Transverse colon (tissue), 4 donors: ENCODE results near the gene IFIT5. TPM values are rescaled to one million over a fixed set of nuclear protein-coding genes. Genes with fewer than 3 reads are reported as not detected.
A peak's percentile ranks its signal among the peaks of the same experiment; 100 is the strongest.

Experiments used
- DNase-seq: peaks from one replicate; pipeline ENCODE4 v3.0.0-alpha.2; 2019
- H3K27ac ChIP-seq, 4 donors: fragments of 200-600 bp; sonication (generic); 2 replicates each; pipeline ENCODE4 v1.5.1; 2016 to 2018; ENCODE audit warnings: inconsistent platforms in 4 of 4
- H3K27me3 ChIP-seq: fragments of 200-600 bp; sonication (generic); 2 replicates; pipeline ENCODE4 v1.5.1; 2017; ENCODE audit warnings: inconsistent platforms
- H3K36me3 ChIP-seq, 4 donors: fragments of 200-600 bp; sonication (generic); 2 replicates each; pipeline ENCODE4 v1.5.1; 2017 to 2019; ENCODE audit warnings: inconsistent platforms in 4 of 4
- H3K4me1 ChIP-seq, 4 donors: fragments of 200-600 bp; sonication (generic); 2 replicates each; pipeline ENCODE4 v1.5.1; 2017 to 2020; ENCODE audit warnings: inconsistent platforms in 4 of 4
- H3K4me3 ChIP-seq, 4 donors: fragments of 200-600 bp; sonication (generic); 1 replicate in 1 of 4; 2 replicates in 3 of 4; pipeline versions ENCODE4 v1.5.1 to v1.6.1; 2017 to 2019; ENCODE audit warnings: inconsistent platforms in 4 of 4
- H3K9me3 ChIP-seq, 2 donors: fragments of 200-600 bp; sonication (generic); 2 replicates each; pipeline ENCODE4 v1.5.1; 2017 to 2019; ENCODE audit warnings: inconsistent platforms in 2 of 2
- EP300 ChIP-seq: sonication (generic); formaldehyde crosslinking; IDR thresholded peaks from one replicate; pipeline ENCODE4 v1.6.1; 2017; ENCODE audit warnings: antibody characterized with exemption, low read depth
- POLR2A ChIP-seq: fragments of 450-650 bp; IDR thresholded peaks from one replicate; pipeline ENCODE4 v1.6.1; 2016; ENCODE audit warnings: antibody characterized with exemption, mild to moderate bottlenecking, moderate library complexity
- POLR2AphosphoS5 ChIP-seq, 3 donors: sonication (generic); formaldehyde crosslinking; IDR thresholded peaks; one replicate each; pipeline ENCODE4 v1.6.1; 2016; ENCODE audit warnings: antibody characterized with exemption in 3 of 3
- WGBS, 2 donors: methylation state at CpG; one replicate each; pipeline ENCODE4 v1.1.5; 2018; ENCODE audit warnings: low coverage in 1 of 2; 5-methylcytosine and 5-hydroxymethylcytosine counted together
- in situ Hi-C, 4 donors: fragments of 200-750 bp; cut with MboI; loops; one replicate each; pipeline versions ENCODE4 v1.15.0 to v1.15.1; 2017; ENCODE audit warnings: low sequenced_read_pairs in 3 of 4, low pct_ligation_motif_present in 1 of 4, low pct_unique_long_range_greater_than_20kb in 1 of 4
- intact Hi-C: fragments of 100-400 bp; cut with DNase I; formaldehyde crosslinking; loops from one replicate; pipeline ENCODE4 v1.15.1; 2023; ENCODE audit warnings: low total_unique reads
- total RNA-seq, 4 donors: library from RNA; depleted of rRNA; stranded (reverse); fragments of >200 nt; gene quantifications; one replicate each; pipeline ENCODE4 v1.1.0, GENCODE V29; 2016
- TF ChIP-seq, protein P1 (sequence below), 5 experiments: fragments of 200-600 bp in 3 of 5; fragments of 450-650 bp in 2 of 5; sonication (generic) in 3 of 5; IDR thresholded peaks; 1 replicate in 2 of 5; 2 replicates in 3 of 5; pipeline ENCODE4 v1.5.1; 2016 to 2017; ENCODE audit warnings: antibody characterized with exemption in 5 of 5, inconsistent platforms in 3 of 5, mild to moderate bottlenecking in 2 of 5, moderate library complexity in 1 of 5

IFIT5 gene, protein sequence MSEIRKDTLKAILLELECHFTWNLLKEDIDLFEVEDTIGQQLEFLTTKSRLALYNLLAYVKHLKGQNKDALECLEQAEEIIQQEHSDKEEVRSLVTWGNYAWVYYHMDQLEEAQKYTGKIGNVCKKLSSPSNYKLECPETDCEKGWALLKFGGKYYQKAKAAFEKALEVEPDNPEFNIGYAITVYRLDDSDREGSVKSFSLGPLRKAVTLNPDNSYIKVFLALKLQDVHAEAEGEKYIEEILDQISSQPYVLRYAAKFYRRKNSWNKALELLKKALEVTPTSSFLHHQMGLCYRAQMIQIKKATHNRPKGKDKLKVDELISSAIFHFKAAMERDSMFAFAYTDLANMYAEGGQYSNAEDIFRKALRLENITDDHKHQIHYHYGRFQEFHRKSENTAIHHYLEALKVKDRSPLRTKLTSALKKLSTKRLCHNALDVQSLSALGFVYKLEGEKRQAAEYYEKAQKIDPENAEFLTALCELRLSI
- 10 to 100 TPM in 3 of 4 donors, 1 to 10 TPM in 1; 1.5 to 12.5 (median 11.2) TPM for total RNA-seq

DNA sequence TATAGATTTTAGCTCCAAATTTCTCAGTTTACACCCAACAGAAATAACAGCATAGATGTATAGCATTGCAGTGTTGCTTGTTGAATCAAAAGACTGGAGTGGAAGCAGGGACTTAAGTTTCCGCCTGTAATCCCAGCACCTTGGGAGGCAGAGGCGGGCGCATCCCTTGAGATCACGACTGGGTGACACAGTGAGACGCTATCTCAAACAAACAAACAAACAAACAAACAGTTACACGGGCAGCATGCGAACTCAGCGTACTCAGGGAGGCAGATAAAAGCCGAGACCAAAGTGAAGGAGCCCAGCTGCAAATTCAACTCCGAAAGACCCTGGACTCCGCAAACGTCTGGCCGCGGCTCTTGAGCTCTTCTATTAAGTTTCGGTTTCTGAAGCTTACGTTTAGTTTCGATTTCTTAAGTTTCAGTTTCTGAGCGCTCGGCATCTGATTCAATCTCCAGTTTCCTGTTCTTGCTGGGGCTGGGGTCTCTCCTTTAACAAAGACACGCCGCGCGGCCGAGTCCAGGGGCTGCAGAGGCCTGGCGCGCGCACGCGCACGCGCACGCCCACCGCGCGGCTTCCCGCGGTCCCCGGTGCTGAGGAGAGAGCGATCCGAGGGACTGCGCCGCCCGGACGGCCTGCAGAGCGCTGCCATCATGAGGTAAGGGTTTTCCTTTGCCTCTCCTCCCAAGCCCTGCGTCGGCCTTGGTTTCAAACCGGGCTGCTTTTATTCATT lies at the start of gene IFIT5:
TSS of gene IFIT5 (plus strand) at position 423 of the 733 bp plus-strand sequence. CDS start at position 654, 231 bp downstream.
- Histone ChIP-seq H3K4me3 (peak within 1 kb of the TSS; percentile 63 to 96 (median 80)), H3K4me1 (peaks cover 6 to 41% (median 15%) of the 10 kb centered on the region in 4 donors), H3K27me3 (no peaks in the 10 kb centered on the region), H3K36me3 (peaks cover 0 to 6% (median 0%) of the 10 kb centered on the region in 4 donors), H3K27ac (peak within 1 kb of the TSS; percentile 93 to 99 (median 95)), H3K9me3 (no peaks in the 10 kb centered on the region)
- in situ Hi-C loops (no loop called here), intact Hi-C loops (no loop called here)
- 0% methylated on average over 48 of the region's 48 CpGs; no CpG with 5 or more reads in 1 of the 2 donors for WGBS, 2 donors
- DNase-seq: peak; percentile 68
- TF ChIP-seq POLR2AphosphoS5 (IDR thresholded peaks at IDR 0.05) (peak in 2 of 3 donors; percentile 49 to 68), POLR2A (no peak)

DNA sequence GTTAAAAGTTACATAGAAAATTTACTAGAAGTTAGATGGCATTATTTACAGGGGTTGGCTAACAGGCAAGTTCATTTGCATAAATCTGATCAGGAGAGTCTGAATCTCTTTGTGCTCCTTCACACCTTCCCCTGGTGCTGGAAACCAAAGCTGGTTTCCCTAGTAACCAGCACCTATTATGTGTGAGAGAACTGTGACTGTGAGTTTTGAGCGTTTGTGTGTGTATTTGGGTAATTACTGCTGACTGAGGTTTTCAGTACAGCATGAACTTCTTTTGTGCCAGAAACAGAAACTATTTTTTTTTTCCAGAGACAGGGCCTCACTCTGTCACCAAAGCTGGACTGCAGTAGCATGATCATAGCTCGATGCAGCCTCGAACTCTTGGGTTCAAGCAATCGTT lies 46.8 kb upstream of the IFIT5 start:
- Histone ChIP-seq H3K4me1 (peaks cover 0 to 24% (median 4%) of the 10 kb centered on the region in 4 donors), H3K4me3 (no peak overlapping the region), H3K36me3 (no peaks in the 10 kb centered on the region), H3K27me3 (no peaks in the 10 kb centered on the region), H3K9me3 (no peaks in the 10 kb centered on the region), H3K27ac (peak overlapping the region in 1 of 4 donors; percentile 34)
- no peak for DNase-seq
- TF ChIP-seq EP300 (no peak), POLR2AphosphoS5 (IDR thresholded peaks at IDR 0.05) (no peak)
- intact Hi-C loops: loop anchor here (5.0 kb wide), 1 partner anchor 65 kb away; the partner anchor contains the start of gene IFIT2
- in situ Hi-C loops: no loop called here
- WGBS, 2 donors: 0 to 77% methylated on average over 1 to 4 of the region's 4 CpGs

DNA sequence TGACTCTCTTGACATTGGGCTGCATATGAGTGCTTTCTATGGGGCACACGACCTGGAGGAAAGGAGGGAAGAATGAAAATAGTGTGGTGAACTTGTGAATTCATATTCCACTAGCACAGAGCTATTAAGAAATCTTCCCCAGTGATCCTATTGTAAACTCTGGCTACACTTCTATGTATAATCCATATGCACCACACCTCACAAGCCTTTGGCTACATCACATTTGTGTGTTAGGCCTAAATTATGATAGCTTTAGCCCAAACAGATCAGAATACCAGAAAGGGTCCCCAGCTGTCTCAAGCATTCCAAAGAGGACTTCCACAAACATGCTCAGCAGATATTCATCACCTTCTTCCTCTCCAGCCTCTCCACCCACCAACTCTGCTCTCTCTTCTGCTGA lies 46.2 kb upstream of the IFIT5 start:
- TF ChIP-seq POLR2AphosphoS5 (IDR thresholded peaks at IDR 0.05): no peak
- no peak for TF ChIP-seq POLR2A
- TF ChIP-seq, protein P1, sequence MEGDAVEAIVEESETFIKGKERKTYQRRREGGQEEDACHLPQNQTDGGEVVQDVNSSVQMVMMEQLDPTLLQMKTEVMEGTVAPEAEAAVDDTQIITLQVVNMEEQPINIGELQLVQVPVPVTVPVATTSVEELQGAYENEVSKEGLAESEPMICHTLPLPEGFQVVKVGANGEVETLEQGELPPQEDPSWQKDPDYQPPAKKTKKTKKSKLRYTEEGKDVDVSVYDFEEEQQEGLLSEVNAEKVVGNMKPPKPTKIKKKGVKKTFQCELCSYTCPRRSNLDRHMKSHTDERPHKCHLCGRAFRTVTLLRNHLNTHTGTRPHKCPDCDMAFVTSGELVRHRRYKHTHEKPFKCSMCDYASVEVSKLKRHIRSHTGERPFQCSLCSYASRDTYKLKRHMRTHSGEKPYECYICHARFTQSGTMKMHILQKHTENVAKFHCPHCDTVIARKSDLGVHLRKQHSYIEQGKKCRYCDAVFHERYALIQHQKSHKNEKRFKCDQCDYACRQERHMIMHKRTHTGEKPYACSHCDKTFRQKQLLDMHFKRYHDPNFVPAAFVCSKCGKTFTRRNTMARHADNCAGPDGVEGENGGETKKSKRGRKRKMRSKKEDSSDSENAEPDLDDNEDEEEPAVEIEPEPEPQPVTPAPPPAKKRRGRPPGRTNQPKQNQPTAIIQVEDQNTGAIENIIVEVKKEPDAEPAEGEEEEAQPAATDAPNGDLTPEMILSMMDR (IDR thresholded peaks at IDR 0.05): no peak
- no peak for TF ChIP-seq EP300
- H3K4me3 ChIP-seq: no peak overlapping the region
- no peaks in the 10 kb centered on the region for H3K27me3 ChIP-seq
- H3K36me3 ChIP-seq: no peaks in the 10 kb centered on the region
- WGBS, 2 donors: 57 to 64% methylated on average over 1 of the region's 1 CpG
- no peaks in the 10 kb centered on the region for H3K9me3 ChIP-seq
- DNase-seq: no peak
- intact Hi-C loops: loop anchor here (5.0 kb wide), 1 partner anchor 66 kb away; the partner anchor contains the start of gene IFIT2
- H3K27ac ChIP-seq: no peak overlapping the region
- in situ Hi-C loops: no loop called here
- peaks cover 0 to 27% (median 4%) of the 10 kb centered on the region in 4 donors for H3K4me1 ChIP-seq

DNA sequence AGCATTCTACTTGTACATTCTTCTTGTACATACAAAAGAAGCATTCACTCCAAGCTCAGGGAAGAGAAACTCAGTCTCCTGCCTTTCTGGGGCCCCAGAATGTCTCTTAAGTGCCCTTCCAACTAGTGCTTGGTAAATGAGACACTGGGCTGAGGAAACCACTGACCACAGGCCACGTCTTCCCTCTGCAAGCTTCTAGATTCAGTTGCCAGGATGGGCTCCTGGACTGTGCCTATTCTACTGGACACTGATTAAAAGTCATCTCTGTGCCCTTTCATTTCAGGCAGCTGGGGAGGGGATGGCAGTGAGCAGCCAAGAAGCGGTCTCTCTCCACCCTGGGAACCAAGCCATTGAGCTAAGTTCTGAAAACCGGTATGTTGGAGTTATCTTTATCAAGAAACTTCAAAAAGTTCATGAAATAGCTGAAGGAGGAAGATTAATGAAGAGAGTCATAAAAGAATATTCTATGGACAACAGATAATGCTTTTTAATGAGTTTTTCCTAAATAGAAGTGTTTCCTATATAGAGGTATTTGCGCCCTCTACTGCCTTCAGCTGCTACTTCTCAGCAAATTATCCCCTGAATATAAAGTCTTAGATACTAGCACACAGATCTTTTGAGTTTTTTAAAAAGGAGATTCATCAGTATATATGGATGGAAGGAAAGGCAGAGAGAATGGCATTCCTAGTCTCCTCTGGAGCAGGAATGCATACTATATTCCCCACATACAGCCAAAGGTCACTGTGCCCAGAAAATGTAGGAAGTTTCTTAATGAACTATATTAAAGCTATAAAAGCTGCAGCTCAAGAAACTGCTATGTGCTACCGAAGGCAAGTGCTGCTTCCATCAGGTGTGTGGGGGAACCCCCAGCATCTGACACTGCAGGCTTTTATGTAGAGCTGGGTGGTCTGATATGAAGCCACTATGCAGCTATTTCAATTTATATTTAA lies 44.9 kb upstream of the IFIT5 start:
- Histone ChIP-seq H3K27me3 (no peaks in the 10 kb centered on the region), H3K4me1 (peaks cover 6 to 39% (median 15%) of the 10 kb centered on the region in 4 donors), H3K36me3 (no peaks in the 10 kb centered on the region), H3K27ac (no peak overlapping the region), H3K9me3 (no peaks in the 10 kb centered on the region), H3K4me3 (no peak overlapping the region)
- intact Hi-C loops (loop anchor here (5.0 kb wide), 1 partner anchor 67 kb away; the partner anchor contains the start of gene IFIT2), in situ Hi-C loops (no loop called here)
- 59 to 61% methylated on average over 3 to 5 of the region's 5 CpGs for WGBS, 2 donors
- DNase-seq: no peak
- TF ChIP-seq, protein P1 (IDR thresholded peaks at IDR 0.05): peak; percentile 31 to 48 (median 40)
- TF ChIP-seq EP300: no peak
